Nephron progenitor cell (in vitro differentiated cells): Measurements from ENCODE around the gene CAMK1.
"Not testable (repeated sequence)": the region's sequence is repeated elsewhere in the genome, so short reads cannot be mapped to it uniquely, and the experiment has no call there.

ENCODE experiments used
- DNase-seq: peaks from one replicate; pipeline ENCODE4 v3.0.0; 2021
- H3K27ac Mint-ChIP-seq: 2 replicates; pipeline ENCODE4 v1.8.0; 2021; ENCODE audit warnings: mild to moderate bottlenecking, moderate library complexity, mixed read lengths
- H3K27me3 Mint-ChIP-seq: 2 replicates; pipeline ENCODE4 v1.8.0; 2021; ENCODE audit warnings: mild to moderate bottlenecking, low read depth, mixed read lengths; ENCODE audit not compliant: poor library complexity
- H3K36me3 Mint-ChIP-seq: 2 replicates; pipeline ENCODE4 v1.8.0; 2021; ENCODE audit warnings: low read depth, mixed read lengths
- H3K4me1 Mint-ChIP-seq: 2 replicates; pipeline ENCODE4 v1.8.0; 2021; ENCODE audit warnings: mixed read lengths
- H3K4me3 Mint-ChIP-seq: 2 replicates; pipeline ENCODE4 v1.8.0; 2021; ENCODE audit warnings: mild to moderate bottlenecking, moderate library complexity, mixed read lengths
- H3K9me3 Mint-ChIP-seq: 2 replicates; pipeline ENCODE4 v1.8.0; 2021; ENCODE audit warnings: mild to moderate bottlenecking, moderate library complexity, mixed read lengths
- CTCF ChIP-seq: fragments of 200-600 bp; sonication (generic); IDR thresholded peaks from 2 replicates; pipeline ENCODE4 v1.5.0; 2021; ENCODE audit warnings: antibody characterized with exemption

Gene CAMK1

DNA sequence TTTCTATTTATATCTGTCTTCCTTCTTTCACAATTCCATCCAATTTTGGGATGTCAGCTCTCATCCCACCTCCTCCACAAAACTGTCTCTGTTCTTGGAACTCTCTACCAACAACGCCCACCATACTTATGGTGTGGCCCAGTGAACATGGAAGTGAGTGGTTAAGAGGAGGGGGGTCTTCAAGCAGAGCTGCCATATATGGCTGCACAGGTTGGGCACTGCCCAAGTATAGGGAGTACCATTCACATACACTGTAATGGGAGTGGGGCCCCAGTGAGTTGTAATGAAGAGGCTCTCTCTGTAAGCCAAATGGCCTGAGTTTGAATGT, 7.9 kb upstream of the CAMK1 start:
- H3K36me3 Mint-ChIP-seq: peaks cover 19% of the 10 kb centered on the region
- H3K27me3 Mint-ChIP-seq: peaks cover 2% of the 10 kb centered on the region
- DNase-seq: no peak
- no peak for TF ChIP-seq CTCF
- no peak overlapping the region for H3K27ac Mint-ChIP-seq
- H3K4me1 Mint-ChIP-seq: peaks cover 12% of the 10 kb centered on the region
- no peaks in the 10 kb centered on the region for H3K9me3 Mint-ChIP-seq
- no peak overlapping the region for H3K4me3 Mint-ChIP-seq

GRCh38 chr3:9776896-9777693, 7.3 kb upstream of the CAMK1 start:
- H3K36me3 Mint-ChIP-seq: peaks cover 13% of the 10 kb centered on the region

DNA sequence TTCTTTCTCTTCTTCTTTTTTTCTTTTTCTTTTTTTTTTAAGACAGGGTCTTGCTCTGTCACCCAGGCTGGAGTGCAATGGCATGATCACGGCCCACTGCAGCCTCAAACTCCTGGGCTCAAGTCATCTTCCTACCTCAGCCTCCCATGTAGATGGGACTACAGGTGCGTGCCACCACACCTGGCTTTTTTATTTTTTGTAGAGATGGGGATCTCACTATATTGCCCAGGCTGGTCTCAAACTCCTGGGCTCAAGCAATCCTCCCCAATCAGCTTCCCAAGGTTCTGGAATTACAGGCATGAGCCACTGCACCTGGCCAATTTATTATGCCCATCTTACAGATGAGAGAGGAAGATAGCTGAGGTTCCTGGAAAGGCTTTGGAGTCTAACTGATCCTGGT, 1.3 kb upstream of the CAMK1 start:
- H3K27ac Mint-ChIP-seq, DNase-seq, H3K36me3 Mint-ChIP-seq, H3K9me3 Mint-ChIP-seq: not testable (repeated sequence)
- peak overlapping the region; percentile 77 for H3K4me3 Mint-ChIP-seq
- peaks cover 24% of the 10 kb centered on the region for H3K27me3 Mint-ChIP-seq
- H3K4me1 Mint-ChIP-seq: peaks cover 13% of the 10 kb centered on the region

More at GRCh38 chr3:9776896-9777693, 7.3 kb upstream of the CAMK1 start:
- Mint-ChIP-seq H3K27ac (no peak overlapping the region), H3K4me1 (peaks cover 9% of the 10 kb centered on the region), H3K27me3 (peaks cover 6% of the 10 kb centered on the region), H3K4me3 (no peak overlapping the region), H3K9me3 (no peaks in the 10 kb centered on the region)
- DNase-seq: no peak
- no peak for TF ChIP-seq CTCF

GRCh38 chr3:9770276-9770812, 597 bp upstream of the CAMK1 start:
- no peak overlapping the region for H3K27ac Mint-ChIP-seq
- no peak for DNase-seq
- peaks cover 24% of the 10 kb centered on the region for H3K27me3 Mint-ChIP-seq
- no peaks in the 10 kb centered on the region for H3K36me3 Mint-ChIP-seq
- peaks cover 17% of the 10 kb centered on the region for H3K4me1 Mint-ChIP-seq
- TF ChIP-seq CTCF: no peak
- no peaks in the 10 kb centered on the region for H3K9me3 Mint-ChIP-seq
- H3K4me3 Mint-ChIP-seq: peak overlapping the region; percentile 73

DNA sequence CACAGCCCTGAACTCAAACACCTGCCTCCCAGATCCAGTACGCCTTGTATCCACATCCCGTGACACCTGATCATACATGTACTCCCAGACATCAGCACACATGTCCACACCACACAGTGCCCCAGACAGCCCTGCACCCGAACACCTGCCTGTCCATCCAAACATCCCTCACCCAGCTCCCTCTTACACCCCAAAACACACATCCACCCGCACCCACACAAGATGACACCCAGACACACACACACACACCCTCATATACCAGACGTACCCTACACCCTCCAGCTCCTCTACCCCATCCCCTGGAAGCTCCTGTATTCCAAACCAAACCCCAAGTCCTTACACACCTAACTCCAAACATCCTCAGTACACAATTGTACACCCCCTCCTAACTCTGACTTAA, 735 bp downstream of the CAMK1 start:
- Mint-ChIP-seq H3K4me3 (peak overlapping the region; percentile 79), H3K27me3 (peaks cover 24% of the 10 kb centered on the region), H3K36me3 (peaks cover 5% of the 10 kb centered on the region), H3K4me1 (peaks cover 17% of the 10 kb centered on the region), H3K27ac (no peak overlapping the region), H3K9me3 (no peaks in the 10 kb centered on the region)
- DNase-seq: no peak
- no peak for TF ChIP-seq CTCF

GRCh38 chr3:9768141-9768775, 1.5 kb downstream of the CAMK1 start:
- Mint-ChIP-seq H3K4me3 (no peak overlapping the region), H3K4me1 (peaks cover 17% of the 10 kb centered on the region), H3K9me3 (no peaks in the 10 kb centered on the region), H3K27me3 (peaks cover 24% of the 10 kb centered on the region), H3K27ac (no peak overlapping the region), H3K36me3 (peaks cover 5% of the 10 kb centered on the region)
- no peak for DNase-seq
- no peak for TF ChIP-seq CTCF
